IMR-90 (cell line): ENCODE data around the gene CDC42EP3. TPM values are rescaled to one million over a fixed set of nuclear protein-coding genes. Genes with fewer than 3 reads are reported as not detected.

ENCODE experiments used
- ATAC-seq: fragments of 200-7000 bp; cut with Tn5 transposase; 2 replicates; pipeline ENCODE4 v1.9.1; 2020; ENCODE audit warnings: low read depth, mild to moderate bottlenecking, moderate library complexity
- BruUV-seq: library from RNA; stranded (reverse); fragments of 400-500 nt; replicated peaks from 2 replicates; lab custom pipeline; 2021; lab: Mats Ljungman, UMichigan
- CTCF ChIA-PET: fragments of 300-600 bp; formaldehyde crosslinking; extraction: SDS; loops from one replicate; lab custom pipeline; 2021; ENCODE audit warnings: antibody characterized with exemption; lab: Yijun Ruan, JAX
- POLR2A ChIA-PET: fragments of 300-600 bp; sonication (Branson Sonifier 250); formaldehyde crosslinking; loops from one replicate; lab custom pipeline; 2022; ENCODE audit warnings: antibody characterized with exemption; ENCODE audit not compliant: unreplicated experiment; lab: Charles Lee
- DNase-seq: peaks from one replicate; pipeline ENCODE4 v3.0.0; 2013
- H2AFZ ChIP-seq: replicated peaks from 2 replicates; pipeline ENCODE3; 2013; ENCODE audit warnings: low read length, mild to moderate bottlenecking; ENCODE audit not compliant: poor library complexity
- H2AK5ac ChIP-seq: 2 replicates; pipeline ENCODE4 v1.6.1; 2013; ENCODE audit warnings: low read depth, low read length, inconsistent platforms
- H2AK9ac ChIP-seq: replicated peaks from 2 replicates; pipeline ENCODE3; 2013; ENCODE audit warnings: mild to moderate bottlenecking, low read depth, low read length, moderate library complexity; ENCODE audit not compliant: poor library complexity
- H2BK120ac ChIP-seq: 2 replicates; pipeline ENCODE4 v1.6.1; 2013; ENCODE audit warnings: low read depth, low read length, inconsistent platforms
- H2BK15ac ChIP-seq: 3 replicates; pipeline ENCODE4 v1.6.1; 2013; ENCODE audit warnings: low read depth, low read length, inconsistent platforms
- H2BK20ac ChIP-seq: 2 replicates; pipeline ENCODE4 v1.6.1; 2013; ENCODE audit warnings: low read depth, mild to moderate bottlenecking, inconsistent platforms, low read length, moderate library complexity
- H2BK5ac ChIP-seq: 2 replicates; pipeline ENCODE4 v1.6.1; 2013; ENCODE audit warnings: mild to moderate bottlenecking, low read depth, low read length, inconsistent platforms; ENCODE audit not compliant: poor library complexity, severe bottlenecking
- H3K14ac ChIP-seq: replicated peaks from 2 replicates; pipeline ENCODE4 v1.6.1; 2013; ENCODE audit warnings: low read depth, low read length, inconsistent platforms
- H3K18ac ChIP-seq: 2 replicates; pipeline ENCODE4 v1.6.1; 2013; ENCODE audit warnings: low read depth, low read length, control low read depth
- H3K23ac ChIP-seq: 2 replicates; pipeline ENCODE4 v1.6.1; 2013; ENCODE audit warnings: low read depth, low read length, inconsistent platforms
- H3K27ac ChIP-seq: 2 replicates; pipeline ENCODE4 v1.5.1; 2013; ENCODE audit warnings: mild to moderate bottlenecking, control low read depth, low read length; ENCODE audit not compliant: insufficient read depth
- H3K27me3 ChIP-seq: 2 replicates; pipeline ENCODE4 v1.6.1; 2013; ENCODE audit warnings: low read length; ENCODE audit not compliant: control insufficient read depth, insufficient read depth
- H3K36me3 ChIP-seq: 2 replicates; pipeline ENCODE4 v1.6.1; 2013; ENCODE audit warnings: low read length, mixed read lengths; ENCODE audit not compliant: control insufficient read depth, insufficient read depth
- H3K4ac ChIP-seq: 2 replicates; pipeline ENCODE4 v1.6.1; 2013; ENCODE audit warnings: low read depth, low read length, inconsistent platforms
- H3K4me1 ChIP-seq: 2 replicates; pipeline ENCODE4 v1.6.1; 2013; ENCODE audit warnings: low read length, mixed read lengths; ENCODE audit not compliant: control insufficient read depth, insufficient read depth
- H3K4me2 ChIP-seq: 2 replicates; pipeline ENCODE4 v1.6.1; 2013; ENCODE audit warnings: low read depth, mild to moderate bottlenecking, control low read depth, low read length, moderate library complexity
- H3K4me3 ChIP-seq: 2 replicates; pipeline ENCODE4 v1.5.1; 2013; ENCODE audit warnings: low read depth, mild to moderate bottlenecking, control low read depth, low read length, moderate library complexity; ENCODE audit not compliant: insufficient read depth
- H3K56ac ChIP-seq: 2 replicates; pipeline ENCODE4 v1.6.1; 2013; ENCODE audit warnings: low read length, inconsistent platforms; ENCODE audit not compliant: insufficient read depth; ENCODE audit errors: extremely low read depth
- H3K79me1 ChIP-seq, 2 experiments: 2 replicates each; pipeline ENCODE4 v1.6.1; 2013; ENCODE audit warnings: low read length in 2 of 2, inconsistent platforms in 1 of 2, low read depth in 1 of 2
- H3K9ac ChIP-seq: 2 replicates; pipeline ENCODE4 v1.6.1; 2013; ENCODE audit warnings: low read depth, low read length, control low read depth
- H3K9me1 ChIP-seq: 2 replicates; pipeline ENCODE4 v1.6.1; 2013; ENCODE audit warnings: low read length, inconsistent platforms; ENCODE audit not compliant: insufficient read depth
- H3K9me3 ChIP-seq: 2 replicates; pipeline ENCODE4 v1.6.1; 2013; ENCODE audit warnings: low read length; ENCODE audit not compliant: control insufficient read depth, insufficient read depth
- H4K20me1 ChIP-seq: 2 replicates; pipeline ENCODE4 v1.6.1; 2013; ENCODE audit warnings: low read length, inconsistent platforms; ENCODE audit not compliant: insufficient read depth
- H4K5ac ChIP-seq: 2 replicates; pipeline ENCODE4 v1.6.1; 2013; ENCODE audit warnings: mild to moderate bottlenecking, low read depth, low read length, control low read depth
- H4K8ac ChIP-seq, 2 experiments: 2 replicates each; pipeline ENCODE4 v1.6.1; 2013; ENCODE audit warnings: low read depth in 2 of 2, low read length in 2 of 2, control low read depth in 1 of 2, inconsistent platforms in 1 of 2
- H4K91ac ChIP-seq: 2 replicates; pipeline ENCODE4 v1.6.1; 2013; ENCODE audit warnings: low read depth, low read length, inconsistent platforms; ENCODE audit not compliant: insufficient read depth
- BHLHE40 ChIP-seq: fragments of 150-350 bp; IDR thresholded peaks from 2 replicates; pipeline ENCODE4 v1.6.1; 2016; ENCODE audit warnings: mild to moderate bottlenecking, low read depth, low read length
- CEBPB ChIP-seq: IDR thresholded peaks from 2 replicates; pipeline ENCODE4 v1.6.1; 2012; ENCODE audit warnings: low read depth, low read length, improper control_type of control experiment
- CHD1 ChIP-seq: IDR thresholded peaks from 2 replicates; pipeline ENCODE4 v1.6.1; 2012; ENCODE audit warnings: low read depth, low read length, improper control_type of control experiment
- CTCF ChIP-seq: conservative IDR thresholded peaks from 2 replicates; pipeline ENCODE4 v1.5.1; 2012; ENCODE audit warnings: mild to moderate bottlenecking, low read depth, low read length, improper control_type of control experiment
- ELK1 ChIP-seq: fragments of 150-350 bp; IDR thresholded peaks from 2 replicates; pipeline ENCODE4 v1.6.1; 2016; ENCODE audit warnings: low read depth, mild to moderate bottlenecking, low read length, moderate library complexity, borderline replicate concordance
- FOS ChIP-seq: fragments of 150-350 bp; IDR thresholded peaks from 2 replicates; pipeline ENCODE4 v1.6.1; 2016; ENCODE audit warnings: low read depth, low read length
- MAFK ChIP-seq: IDR thresholded peaks from 2 replicates; pipeline ENCODE4 v1.6.1; 2012; ENCODE audit warnings: low read depth, low read length, improper control_type of control experiment
- MAZ ChIP-seq: IDR thresholded peaks from 2 replicates; pipeline ENCODE4 v1.6.1; 2012; ENCODE audit warnings: low read depth, mild to moderate bottlenecking, low read length, improper control_type of control experiment, moderate library complexity, borderline replicate concordance
- MXI1 ChIP-seq: IDR thresholded peaks from 2 replicates; pipeline ENCODE4 v1.6.1; 2012; ENCODE audit warnings: low read depth, mild to moderate bottlenecking, low read length, moderate library complexity, borderline replicate concordance
- NFE2L2 ChIP-seq: fragments of 150-350 bp; IDR thresholded peaks from 2 replicates; pipeline ENCODE4 v1.6.1; 2016; ENCODE audit warnings: low read depth, mild to moderate bottlenecking, low read length
- POLR2A ChIP-seq: IDR thresholded peaks from 2 replicates; pipeline ENCODE4 v1.6.1; 2012; ENCODE audit warnings: mild to moderate bottlenecking, low read depth, low read length
- RAD21 ChIP-seq: IDR thresholded peaks from 2 replicates; pipeline ENCODE4 v1.6.1; 2012; ENCODE audit warnings: low read length, improper control_type of control experiment
- RCOR1 ChIP-seq: IDR thresholded peaks from 2 replicates; pipeline ENCODE4 v1.6.1; 2012; ENCODE audit warnings: mild to moderate bottlenecking, low read length, improper control_type of control experiment; ENCODE audit not compliant: insufficient replicate concordance
- RFX5 ChIP-seq: IDR thresholded peaks from 2 replicates; pipeline ENCODE4 v1.8.0; 2012; ENCODE audit warnings: low read depth, mild to moderate bottlenecking, low read length, moderate library complexity
- SMC3 ChIP-seq: fragments of 150-350 bp; IDR thresholded peaks from 2 replicates; pipeline ENCODE4 v1.6.1; 2016; ENCODE audit warnings: low read depth, mild to moderate bottlenecking, antibody characterized with exemption, low read length, moderate library complexity
- USF2 ChIP-seq: fragments of 150-350 bp; IDR thresholded peaks from 2 replicates; pipeline ENCODE4 v1.6.1; 2017; ENCODE audit warnings: mild to moderate bottlenecking, antibody characterized with exemption, low read length, low read depth
- WGBS, 2 experiments: methylation state at CpG; one replicate each; pipeline versions ENCODE4 v1.1.5 to v1.1.7; 2013; ENCODE audit warnings: missing lambda C conversion rate in 2 of 2; ENCODE audit not compliant: insufficient read length in 1 of 2; ENCODE audit errors: extremely low coverage in 2 of 2; 5-methylcytosine and 5-hydroxymethylcytosine counted together
- dilution Hi-C: fragments of 300-500 bp; cut with HindIII; formaldehyde crosslinking; loops from one replicate; pipeline ENCODE4 v1.14.3; 2018; ENCODE audit warnings: low sequenced_read_pairs; ENCODE audit not compliant: unreplicated experiment
- in situ Hi-C: fragments of 300-500 bp; cut with MboI; formaldehyde crosslinking; loops from 3 replicates; pipeline ENCODE4 v1.14.3; 2019; ENCODE audit warnings: low sequenced_read_pairs, inconsistent platforms, mixed read lengths
- intact Hi-C: fragments of 100-400 bp; cut with micrococcal nuclease; formaldehyde crosslinking; loops from 2 replicates; pipeline ENCODE4 v1.10.0; 2022
- polyA plus RNA-seq, 3 experiments: library from polyadenylated mRNA; depleted of rRNA; stranded (reverse); fragments of >200 nt; gene quantifications; 2 replicates each; pipeline ENCODE4 v1.2.3, GENCODE V29; 2012; ENCODE audit warnings: low replicate concordance in 1 of 3
- total RNA-seq: library from RNA; depleted of rRNA; stranded (reverse); fragments of >200 nt; gene quantifications from 2 replicates; pipeline ENCODE4 v1.2.3, GENCODE V29; 2012

CDC42EP3 gene
- total and polyA plus RNA-seq, 2 of the 4 experiments (the other 2 are of a cell fraction) = 167 to 193 TPM

- peak overlapping the region; percentile 91 for H2AK9ac ChIP-seq
- H2BK20ac ChIP-seq = peak overlapping the region; percentile 31; the same call in 1 of the 2 replicates
- peak overlapping the region; percentile 70 for H3K4ac ChIP-seq
- ChIA-PET POLR2A (interaction anchor here (0.6 to 1.7 kb wide), 6 partner anchors 27 to 157 kb away, joined by 3 to 4 read pairs (median 4); no protein-coding TSS in a partner anchor), CTCF (interaction anchor here (1.1 kb wide), 1 partner anchor 101 kb away, joined by 3 read pairs; no protein-coding TSS in a partner anchor)
- H2AFZ ChIP-seq = peak overlapping the region; percentile 86
- peak overlapping the region; percentile 55 for H4K5ac ChIP-seq
- H2BK5ac ChIP-seq = peak overlapping the region; percentile 91
- no TSS peak for BruUV-seq
- H3K79me1 ChIP-seq = peaks cover 0 to 20% of the 10 kb centered on the region in 2 experiments; a peak in 2 of 4 replicates
- peak overlapping the region; percentile 54; the same call in 1 of the 2 replicates for H2AK5ac ChIP-seq
- H4K91ac ChIP-seq = peak overlapping the region; percentile 76
- H2BK120ac ChIP-seq = peak overlapping the region; percentile 69
- H3K14ac ChIP-seq = peak overlapping the region; percentile 43
- TF ChIP-seq POLR2A (no peak), MAZ (no peak), BHLHE40 (no peak), FOS (no peak), RCOR1 (no peak), RFX5 (no peak), MXI1 (no peak), CHD1 (no peak), CEBPB (no peak), CTCF (no peak), SMC3 (no peak), NFE2L2 (no peak), USF2 (no peak), ELK1 (no peak), MAFK (no peak), RAD21 (no peak)
- peaks cover 45% of the 10 kb centered on the region for H4K20me1 ChIP-seq
- H3K4me3 ChIP-seq = peak overlapping the region; percentile 99
- H3K36me3 ChIP-seq = peaks cover 16% of the 10 kb centered on the region
- 0 out of 2 replicates have a peak overlapping the region, but pooled peaks have one; percentile 35 for H3K23ac ChIP-seq
- in situ Hi-C loops = loop anchor here (5.0 kb wide), 1 partner anchor 156 kb away; no protein-coding TSS in a partner anchor
- H2BK15ac ChIP-seq = peak overlapping the region; percentile 25; the same call in 1 of the 3 replicates
- H3K27me3 ChIP-seq = no peaks in the 10 kb centered on the region
- peak overlapping the region; percentile 74; the same call in 1 of the 2 replicates for H3K18ac ChIP-seq
- H3K9me3 ChIP-seq = no peaks in the 10 kb centered on the region
- DNase-seq (no peak), ATAC-seq (peak; percentile 8; the same call in 1 of the 2 replicates)
- peak overlapping the region; percentile 38 to 48; a peak in 3 of 4 replicates for H4K8ac ChIP-seq
- peaks cover 10% of the 10 kb centered on the region for H3K9me1 ChIP-seq
- H3K4me1 ChIP-seq = peaks cover 12% of the 10 kb centered on the region
- H3K27ac ChIP-seq = peak overlapping the region; percentile 87
- peak overlapping the region; percentile 70 for H3K56ac ChIP-seq
- H3K9ac ChIP-seq = peak overlapping the region; percentile 89
- peak overlapping the region; percentile 84 for H3K4me2 ChIP-seq
- intact Hi-C loops = loop anchor here (1.0 to 10.0 kb wide), 5 partner anchors 41 to 603 kb away; no protein-coding TSS in a partner anchor
- dilution Hi-C loops = no loop called here
- 1% methylated on average over 14 of the region's 29 CpGs; no CpG with 5 or more reads in 1 of the 2 experiments for WGBS, 2 experiments
These were observed 318 bp upstream of the CDC42EP3 start for GRCh38 chr2:37671816-37672103.
